Naive thymus-derived CD4-positive, alpha-beta T cell (primary cell): ENCODE results near the gene H2BW2. TPM values are rescaled to one million over a fixed set of nuclear protein-coding genes. Genes with fewer than 3 reads are reported as not detected.
"Not testable (repeated sequence)": the region's sequence is repeated elsewhere in the genome, so short reads cannot be mapped to it uniquely, and the experiment has no call there.

ENCODE experiments used
- ATAC-seq: fragments of 150-1000 bp; cut with Tn5 transposase; 2 replicates; pipeline ENCODE4 v1.10.0; 2021; ENCODE audit warnings: mild to moderate bottlenecking, moderate library complexity
- CTCF ChIA-PET: fragments of 350-600 bp; sonication (Branson Sonifier 250); formaldehyde crosslinking; loops from one replicate; lab custom pipeline; 2021; ENCODE audit warnings: antibody characterized with exemption; lab: Charles Lee
- POLR2A ChIA-PET: fragments of 350-600 bp; sonication (Branson Sonifier 250); formaldehyde crosslinking; loops from one replicate; lab custom pipeline; 2021; ENCODE audit warnings: antibody characterized with exemption, inconsistent platforms; lab: Charles Lee
- DNase-seq, 9 donors: peaks; one replicate each; pipeline versions ENCODE4 v3.0.0 to v3.0.0-alpha.2; 2020 to 2022; ENCODE audit warnings: mixed read lengths in 1 of 9
- H3K27ac ChIP-seq: one replicate; pipeline ENCODE4 v1.7.0; 2013; ENCODE audit warnings: mild to moderate bottlenecking, low read depth, low read length, moderate library complexity
- H3K27me3 ChIP-seq, 2 donors: one replicate each; pipeline ENCODE4 v1.7.0; 2013; ENCODE audit warnings: low read length in 2 of 2, mild to moderate bottlenecking in 2 of 2, moderate library complexity in 2 of 2; ENCODE audit not compliant: control insufficient read depth in 2 of 2, insufficient read depth in 2 of 2
- H3K36me3 ChIP-seq, 3 experiments: 1 replicate in 2 of 3; 2 replicates in 1 of 3; pipeline ENCODE4 v1.7.0; 2013; ENCODE audit warnings: low read length in 3 of 3, mild to moderate bottlenecking in 3 of 3, moderate library complexity in 1 of 3; ENCODE audit not compliant: insufficient read depth in 3 of 3, control insufficient read depth in 2 of 3
- H3K4me1 ChIP-seq, 2 donors: one replicate each; pipeline ENCODE4 v1.7.0; 2013; ENCODE audit warnings: low read length in 2 of 2, mild to moderate bottlenecking in 2 of 2, moderate library complexity in 1 of 2; ENCODE audit not compliant: control insufficient read depth in 2 of 2, insufficient read depth in 2 of 2
- H3K4me3 ChIP-seq: 2 replicates; pipeline ENCODE4 v1.7.0; 2013; ENCODE audit warnings: mild to moderate bottlenecking, low read length
- H3K9me3 ChIP-seq, 3 experiments: 1 replicate in 2 of 3; 2 replicates in 1 of 3; pipeline ENCODE4 v1.7.0; 2013; ENCODE audit warnings: low read length in 3 of 3; ENCODE audit not compliant: control insufficient read depth in 2 of 3
- H3K27ac Mint-ChIP-seq, 9 donors: one replicate each; pipeline ENCODE4 v1.8.0; 2020 to 2022; ENCODE audit warnings: mixed read lengths in 9 of 9, mild to moderate bottlenecking in 8 of 9, moderate library complexity in 5 of 9, inconsistent platforms in 2 of 9
- H3K27me3 Mint-ChIP-seq, 5 donors: one replicate each; pipeline ENCODE4 v1.8.0; 2021 to 2022; ENCODE audit warnings: mixed read lengths in 5 of 5, mild to moderate bottlenecking in 1 of 5
- H3K36me3 Mint-ChIP-seq, 5 donors: one replicate each; pipeline ENCODE4 v1.8.0; 2020 to 2022; ENCODE audit warnings: mixed read lengths in 5 of 5, mild to moderate bottlenecking in 3 of 5, inconsistent platforms in 1 of 5
- H3K4me1 Mint-ChIP-seq, 7 donors: one replicate each; pipeline ENCODE4 v1.8.0; 2020 to 2022; ENCODE audit warnings: mixed read lengths in 7 of 7, mild to moderate bottlenecking in 3 of 7, inconsistent platforms in 1 of 7
- H3K4me3 Mint-ChIP-seq, 10 donors: one replicate each; pipeline ENCODE4 v1.8.0; 2020 to 2022; ENCODE audit warnings: mild to moderate bottlenecking in 10 of 10, mixed read lengths in 10 of 10, moderate library complexity in 6 of 10, inconsistent platforms in 2 of 10
- H3K9me3 Mint-ChIP-seq, 11 donors: one replicate each; pipeline ENCODE4 v1.8.0; 2020 to 2022; ENCODE audit warnings: mixed read lengths in 11 of 11, mild to moderate bottlenecking in 4 of 11, inconsistent platforms in 1 of 11, moderate library complexity in 1 of 11
- intact Hi-C, 2 donors: fragments of 100-400 bp; cut with micrococcal nuclease; formaldehyde crosslinking; loops; one replicate each; pipeline ENCODE4 v1.15.1; 2023
- polyA plus RNA-seq, 2 donors: library from polyadenylated mRNA; unstranded; fragments of 300-500 nt; fragmentation: Illumina TruSeq; gene quantifications; one replicate each; pipeline ENCODE4 v1.2.3, GENCODE V29; 2021
- total RNA-seq, 6 experiments: library from RNA in 5 of 6; stranded (reverse) in 5 of 6; gene quantifications; 1 replicate in 5 of 6; 2 replicates in 1 of 6; pipeline ENCODE4 v1.2.3 and lab custom pipeline; 2021 to 2026

Gene H2BW2
- total RNA-seq = not detected
- not detected for polyA plus RNA-seq
- total RNA-seq (lab: John Stamatoyannopoulos, UW) = not detected

GRCh38 chrX:104039689-104040505 lies at the start of gene H2BW2:
TSS of gene H2BW2 (plus strand) at chrX:104039956. CDS start at chrX:104039995, 39 bp downstream.
- intact Hi-C loops = no loop called here
- ChIA-PET POLR2A (no interaction called here), CTCF (no interaction called here)
- no peak within 1 kb of the TSS for H3K27ac ChIP-seq
- no peaks in the 10 kb centered on the region for H3K4me1 ChIP-seq
- Mint-ChIP-seq H3K36me3 (no peaks in the 10 kb centered on the region), H3K27me3 (peaks cover 0 to 18% (median 12%) of the 10 kb centered on the region in 5 donors), H3K27ac (no peak within 1 kb of the TSS), H3K4me3 (no peak within 1 kb of the TSS), H3K9me3 (no peaks in the 10 kb centered on the region), H3K4me1 (no peaks in the 10 kb centered on the region)
- H3K9me3 ChIP-seq = no peaks in the 10 kb centered on the region
- no peaks in the 10 kb centered on the region for H3K36me3 ChIP-seq
- ATAC-seq (no peak), DNase-seq (no peak)
- H3K4me3 ChIP-seq = no peak within 1 kb of the TSS
- no peaks in the 10 kb centered on the region for H3K27me3 ChIP-seq

GRCh38 chrX:103999234-103999633 lies 40.5 kb upstream of the H2BW2 start:
- Histone ChIP-seq H3K27ac (no peak overlapping the region), H3K36me3 (no peaks in the 10 kb centered on the region), H3K9me3 (no peaks in the 10 kb centered on the region), H3K4me3 (no peak overlapping the region), H3K27me3 (no peaks in the 10 kb centered on the region), H3K4me1 (no peaks in the 10 kb centered on the region)
- DNase-seq = no peak
- no peaks in the 10 kb centered on the region for H3K4me1 Mint-ChIP-seq
- POLR2A ChIA-PET = no interaction called here
- no peak overlapping the region for H3K27ac Mint-ChIP-seq
- no peak for ATAC-seq
- H3K9me3 Mint-ChIP-seq = no peaks in the 10 kb centered on the region
- CTCF ChIA-PET = no interaction called here
- H3K36me3 Mint-ChIP-seq = no peaks in the 10 kb centered on the region
- intact Hi-C loops = no loop called here
- H3K4me3 Mint-ChIP-seq = no peak overlapping the region
- H3K27me3 Mint-ChIP-seq = peaks cover 0 to 7% (median 0%) of the 10 kb centered on the region in 5 donors

- H3K4me3 ChIP-seq = no peak overlapping the region
- no peaks in the 10 kb centered on the region for H3K9me3 ChIP-seq
- ChIA-PET POLR2A (no interaction called here), CTCF (no interaction called here)
- Mint-ChIP-seq H3K27me3 (peaks cover 0 to 6% (median 0%) of the 10 kb centered on the region in 5 donors), H3K36me3 (no peaks in the 10 kb centered on the region), H3K4me3 (no peak overlapping the region), H3K4me1 (no peaks in the 10 kb centered on the region), H3K9me3 (peaks cover 0 to 3% (median 0%) of the 10 kb centered on the region in 11 donors), H3K27ac (no peak overlapping the region)
- H3K27ac ChIP-seq = no peak overlapping the region
- ATAC-seq = no peak
- no peaks in the 10 kb centered on the region for H3K27me3 ChIP-seq
- no peaks in the 10 kb centered on the region for H3K36me3 ChIP-seq
- no peak for DNase-seq
- intact Hi-C loops = no loop called here
- no peaks in the 10 kb centered on the region for H3K4me1 ChIP-seq
These were observed 30.9 kb upstream of the H2BW2 start for GRCh38 chrX:104008831-104009230.

GRCh38 chrX:104013158-104013557 lies 26.6 kb upstream of the H2BW2 start:
- ATAC-seq (no peak), DNase-seq (no peak)
- ChIA-PET CTCF (no interaction called here), POLR2A (no interaction called here)
- intact Hi-C loops = no loop called here
- Histone ChIP-seq H3K4me1 (no peaks in the 10 kb centered on the region), H3K27ac (no peak overlapping the region), H3K4me3 (no peak overlapping the region), H3K27me3 (no peaks in the 10 kb centered on the region), H3K36me3 (no peaks in the 10 kb centered on the region), H3K9me3 (no peaks in the 10 kb centered on the region)
- H3K9me3 Mint-ChIP-seq = no peaks in the 10 kb centered on the region
- peaks cover 0 to 3% (median 0%) of the 10 kb centered on the region in 5 donors for H3K27me3 Mint-ChIP-seq
- H3K4me1 Mint-ChIP-seq = no peaks in the 10 kb centered on the region
- no peak overlapping the region for H3K27ac Mint-ChIP-seq
- no peaks in the 10 kb centered on the region for H3K36me3 Mint-ChIP-seq
- no peak overlapping the region for H3K4me3 Mint-ChIP-seq

GRCh38 chrX:104013606-104014005 lies 26.1 kb upstream of the H2BW2 start, which contains the start of gene H2BW1:
TSS of gene H2BW1 (minus strand) at chrX:104013708. CDS start at chrX:104013576, 132 bp downstream.
- DNase-seq = no peak
- intact Hi-C loops = no loop called here
- H3K4me3 Mint-ChIP-seq = no peak within 1 kb of the TSS
- Histone ChIP-seq H3K4me1 (no peaks in the 10 kb centered on the region), H3K27ac (no peak within 1 kb of the TSS), H3K27me3 (no peaks in the 10 kb centered on the region), H3K36me3 (no peaks in the 10 kb centered on the region), H3K9me3 (no peaks in the 10 kb centered on the region), H3K4me3 (no peak within 1 kb of the TSS)
- no peaks in the 10 kb centered on the region for H3K9me3 Mint-ChIP-seq
- H3K36me3 Mint-ChIP-seq = no peaks in the 10 kb centered on the region
- ChIA-PET CTCF (no interaction called here), POLR2A (no interaction called here)
- no peak within 1 kb of the TSS for H3K27ac Mint-ChIP-seq
- no peaks in the 10 kb centered on the region for H3K4me1 Mint-ChIP-seq
- peaks cover 0 to 6% (median 3%) of the 10 kb centered on the region in 5 donors for H3K27me3 Mint-ChIP-seq
- no peak for ATAC-seq

GRCh38 chrX:104015576-104015975 lies 24.2 kb upstream of the H2BW2 start:
- H3K27me3 Mint-ChIP-seq, H3K4me1 ChIP-seq, H3K27me3 ChIP-seq, H3K4me3 ChIP-seq, CTCF ChIA-PET, intact Hi-C loops, H3K36me3 Mint-ChIP-seq, H3K36me3 ChIP-seq, H3K27ac Mint-ChIP-seq, H3K9me3 ChIP-seq, DNase-seq, H3K4me3 Mint-ChIP-seq, ATAC-seq, H3K9me3 Mint-ChIP-seq, H3K27ac ChIP-seq, H3K4me1 Mint-ChIP-seq, POLR2A ChIA-PET: not testable (repeated sequence)

- Mint-ChIP-seq H3K27ac (no peak overlapping the region), H3K4me3 (no peak overlapping the region), H3K36me3 (no peaks in the 10 kb centered on the region), H3K27me3 (peaks cover 0 to 13% (median 4%) of the 10 kb centered on the region in 5 donors), H3K4me1 (no peaks in the 10 kb centered on the region), H3K9me3 (no peaks in the 10 kb centered on the region)
- intact Hi-C loops = no loop called here
- DNase-seq = no peak
- no peak overlapping the region for H3K4me3 ChIP-seq
- H3K27me3 ChIP-seq = no peaks in the 10 kb centered on the region
- H3K36me3 ChIP-seq = no peaks in the 10 kb centered on the region
- H3K9me3 ChIP-seq = no peaks in the 10 kb centered on the region
- ATAC-seq = no peak
- H3K27ac ChIP-seq = no peak overlapping the region
- POLR2A ChIA-PET = no interaction called here
- H3K4me1 ChIP-seq = no peaks in the 10 kb centered on the region
- CTCF ChIA-PET = no interaction called here
These were observed 21.6 kb upstream of the H2BW2 start for GRCh38 chrX:104018126-104018525.
